Activated T-helper 2 cell treated with anti-CD3 and anti-CD28 coated beads, Interferon-gamma antibody, Interleukin-2, Interleukin-4, amounts not matched to agents 10 μg/mL and 5 μg/mL and 100 μg/mL, durations not matched to agents 14 hours and 24 hours and 36 hours (primary cell): ENCODE results near the gene ZNF277. TPM values are rescaled to one million over a fixed set of nuclear protein-coding genes. Genes with fewer than 3 reads are reported as not detected.

Experiments used
- DNase-seq: peaks from one replicate; pipeline ENCODE4 v3.0.0; 2021; ENCODE audit warnings: low spot score
- H3K27ac Mint-ChIP-seq: one replicate; pipeline ENCODE4 v1.8.0; 2021; ENCODE audit warnings: mixed read lengths
- H3K27me3 Mint-ChIP-seq: one replicate; pipeline ENCODE4 v1.8.0; 2021; ENCODE audit warnings: low read depth, mixed read lengths
- H3K36me3 Mint-ChIP-seq: one replicate; pipeline ENCODE4 v1.8.0; 2021; ENCODE audit warnings: low read depth, mixed read lengths
- H3K4me1 Mint-ChIP-seq: one replicate; pipeline ENCODE4 v1.8.0; 2021; ENCODE audit warnings: low read depth, mixed read lengths
- H3K4me3 Mint-ChIP-seq: one replicate; pipeline ENCODE4 v1.8.0; 2021; ENCODE audit warnings: low read depth, mild to moderate bottlenecking, moderate library complexity, mixed read lengths
- H3K9me3 Mint-ChIP-seq: one replicate; pipeline ENCODE4 v1.8.0; 2021; ENCODE audit warnings: mixed read lengths
- intact Hi-C: fragments of 100-400 bp; cut with micrococcal nuclease; formaldehyde crosslinking; loops from one replicate; pipeline ENCODE4 v1.15.1; 2023
- total RNA-seq: library from RNA; stranded (reverse); gene quantifications from 2 replicates; pipeline ENCODE4 v1.2.3, GENCODE V29; 2022

The ZNF277 gene
- total RNA-seq, 1 donor from 2014 or later, result 11.6 TPM

DNA sequence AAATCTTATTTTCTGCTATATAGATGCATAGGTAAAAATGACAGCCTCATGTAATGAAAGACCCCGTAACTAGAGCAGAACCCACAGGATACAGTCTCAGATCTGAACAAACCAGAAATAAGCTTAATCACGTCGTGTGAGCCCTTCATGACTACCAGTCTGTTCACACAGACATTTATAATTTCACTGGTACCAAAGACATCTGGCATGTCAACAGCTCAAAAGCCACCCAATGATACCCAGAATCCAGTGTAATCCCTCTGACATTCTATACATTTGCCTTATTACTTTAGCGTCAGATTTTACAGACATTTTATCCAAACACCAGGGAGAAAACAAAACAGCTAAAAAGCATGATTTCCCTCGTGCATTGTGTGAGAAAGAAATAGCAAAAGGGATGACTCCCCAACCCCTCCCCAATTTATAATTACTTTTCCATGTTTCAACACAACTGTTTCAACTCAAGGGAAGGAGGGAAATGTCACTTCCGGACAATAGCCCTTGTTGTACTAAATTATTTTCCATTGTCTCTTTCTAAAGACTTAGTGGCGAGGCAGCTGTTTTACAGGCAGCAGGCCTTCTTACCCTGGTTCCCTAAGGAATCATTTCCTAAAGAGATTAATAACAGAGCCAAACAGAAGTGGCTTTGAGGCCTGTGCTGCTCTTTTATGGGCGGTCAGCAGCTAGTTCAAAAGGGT, 33.5 kb upstream of the ZNF277 start:
- Mint-ChIP-seq H3K27me3 (peaks cover 21% of the 10 kb centered on the region), H3K9me3 (no peaks in the 10 kb centered on the region), H3K36me3 (no peaks in the 10 kb centered on the region), H3K4me1 (no peaks in the 10 kb centered on the region), H3K4me3 (no peak overlapping the region), H3K27ac (no peak overlapping the region)
- no peak for DNase-seq
- intact Hi-C loops, result no loop called here

DNA sequence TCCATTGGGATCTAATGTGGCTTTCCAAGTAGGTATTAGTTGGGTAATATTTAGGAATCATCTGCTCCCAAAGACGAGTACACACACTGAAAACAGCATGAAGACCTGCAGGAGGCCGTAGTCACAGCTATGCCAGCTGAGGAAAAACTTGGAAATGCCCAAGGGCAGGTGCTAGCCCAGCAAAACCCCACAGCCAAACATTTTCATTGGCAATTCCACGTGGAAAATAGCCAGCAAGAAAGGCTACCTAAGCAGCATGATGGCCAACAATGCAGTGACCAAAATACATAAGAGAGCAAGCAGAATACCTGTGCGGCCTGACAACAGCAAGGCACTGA, 33.0 kb upstream of the ZNF277 start:
- Mint-ChIP-seq H3K9me3 (no peaks in the 10 kb centered on the region), H3K27ac (no peak overlapping the region), H3K27me3 (peaks cover 20% of the 10 kb centered on the region), H3K4me1 (no peaks in the 10 kb centered on the region), H3K4me3 (no peak overlapping the region), H3K36me3 (no peaks in the 10 kb centered on the region)
- DNase-seq, result no peak
- intact Hi-C loops, result no loop called here

DNA sequence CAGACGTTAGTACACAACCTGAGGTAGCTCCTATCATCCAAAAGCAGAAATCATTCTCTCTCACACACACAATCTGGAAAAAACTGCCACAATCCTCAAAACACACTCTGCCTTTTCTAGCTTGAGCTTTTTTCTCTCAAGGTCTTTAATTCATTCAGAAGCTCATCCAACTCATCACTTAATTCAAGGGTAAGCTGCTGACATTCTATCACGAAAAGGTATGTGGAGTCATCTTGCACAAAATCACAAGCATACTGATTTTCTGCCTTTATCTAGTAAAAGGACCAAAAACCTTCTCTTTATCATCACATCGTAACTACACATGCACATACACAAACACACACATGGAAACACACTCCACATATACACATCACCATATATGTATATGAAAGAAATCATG, 32.3 kb upstream of the ZNF277 start:
- no peak for DNase-seq
- Mint-ChIP-seq H3K36me3 (no peaks in the 10 kb centered on the region), H3K27me3 (peaks cover 18% of the 10 kb centered on the region), H3K4me3 (no peak overlapping the region), H3K9me3 (no peaks in the 10 kb centered on the region), H3K27ac (no peak overlapping the region), H3K4me1 (no peaks in the 10 kb centered on the region)
- intact Hi-C loops, result no loop called here

DNA sequence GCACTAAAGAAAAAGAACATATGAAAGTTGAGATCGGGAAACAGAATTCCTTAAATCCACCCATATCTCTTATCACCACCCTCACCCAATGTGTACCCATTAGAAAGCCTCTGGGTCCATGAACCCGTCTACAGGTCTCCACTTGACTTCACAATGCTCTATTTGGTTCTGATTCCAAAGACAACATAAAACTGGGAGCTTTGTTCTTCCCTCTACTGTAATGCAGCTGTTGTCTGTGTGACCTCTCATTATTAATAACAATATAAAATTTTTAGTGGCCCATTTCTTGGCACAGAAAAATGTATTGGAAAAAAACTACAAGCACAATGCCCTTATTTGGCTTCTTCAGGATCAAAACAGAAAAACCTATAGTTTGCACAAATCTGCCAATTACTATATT, 30.3 kb upstream of the ZNF277 start:
- Mint-ChIP-seq H3K36me3 (no peaks in the 10 kb centered on the region), H3K4me3 (no peak overlapping the region), H3K9me3 (no peaks in the 10 kb centered on the region), H3K4me1 (no peaks in the 10 kb centered on the region), H3K27me3 (peaks cover 19% of the 10 kb centered on the region), H3K27ac (no peak overlapping the region)
- no peak for DNase-seq
- intact Hi-C loops, result no loop called here

DNA sequence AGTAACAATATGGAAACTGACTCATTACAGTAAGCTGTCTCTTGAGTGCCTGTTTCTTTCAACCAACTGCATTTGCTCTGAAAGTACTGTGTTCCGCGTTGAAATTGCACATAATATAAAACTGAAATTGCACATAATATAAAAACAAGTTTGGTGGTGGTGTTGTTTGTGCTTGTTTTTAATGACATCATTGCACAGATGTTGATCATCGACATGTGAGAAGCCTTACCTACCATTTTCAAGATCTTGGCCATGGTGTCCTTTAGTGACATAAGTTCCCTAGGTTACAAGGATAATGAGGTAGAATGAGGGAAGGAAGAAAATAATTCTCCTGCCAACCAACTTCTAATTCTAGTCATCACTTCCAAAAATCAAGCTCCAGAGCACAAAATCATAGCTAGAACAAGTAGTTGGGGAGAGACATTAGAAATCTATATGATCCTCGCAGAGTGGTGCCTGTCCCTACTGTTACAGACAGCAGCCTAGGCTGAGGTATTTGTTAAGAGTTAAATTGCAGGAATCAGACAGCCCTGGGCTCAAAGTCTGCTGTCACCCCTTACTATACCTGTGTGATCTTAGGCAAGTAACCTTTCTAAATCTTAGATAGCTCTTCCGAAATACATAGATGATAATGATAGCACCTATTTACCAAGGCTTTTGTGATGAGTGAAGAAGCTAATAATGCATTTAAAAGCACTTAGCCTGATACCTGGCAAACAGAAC, 29.6 kb upstream of the ZNF277 start:
- intact Hi-C loops, result no loop called here
- Mint-ChIP-seq H3K4me3 (no peak overlapping the region), H3K27ac (no peak overlapping the region), H3K9me3 (no peaks in the 10 kb centered on the region), H3K27me3 (peaks cover 19% of the 10 kb centered on the region), H3K36me3 (no peaks in the 10 kb centered on the region), H3K4me1 (no peaks in the 10 kb centered on the region)
- no peak for DNase-seq

DNA sequence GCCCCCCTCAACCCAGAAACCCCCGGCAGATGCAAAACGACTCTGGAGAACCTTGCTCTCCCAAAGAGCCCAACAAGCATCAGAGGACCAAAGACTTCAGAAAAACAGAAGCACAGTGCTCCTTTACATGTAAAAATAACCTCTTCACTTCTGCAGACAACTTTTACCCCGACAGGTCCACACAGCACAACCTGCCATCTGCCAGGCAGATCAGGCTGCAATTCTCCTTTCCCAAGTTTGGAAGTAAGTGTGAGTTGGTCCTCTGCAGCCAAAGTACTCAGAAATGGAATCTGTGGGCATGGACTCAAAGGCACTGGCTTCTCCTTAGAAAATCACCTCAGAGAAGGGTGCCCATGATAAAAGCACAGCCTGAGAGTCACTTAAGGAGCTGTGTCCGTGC, 26.3 kb upstream of the ZNF277 start:
- no peak overlapping the region for H3K4me3 Mint-ChIP-seq
- H3K27me3 Mint-ChIP-seq, result peaks cover 21% of the 10 kb centered on the region
- H3K9me3 Mint-ChIP-seq, result no peaks in the 10 kb centered on the region
- no peaks in the 10 kb centered on the region for H3K4me1 Mint-ChIP-seq
- intact Hi-C loops, result no loop called here
- no peaks in the 10 kb centered on the region for H3K36me3 Mint-ChIP-seq
- no peak overlapping the region for H3K27ac Mint-ChIP-seq
- no peak for DNase-seq

DNA sequence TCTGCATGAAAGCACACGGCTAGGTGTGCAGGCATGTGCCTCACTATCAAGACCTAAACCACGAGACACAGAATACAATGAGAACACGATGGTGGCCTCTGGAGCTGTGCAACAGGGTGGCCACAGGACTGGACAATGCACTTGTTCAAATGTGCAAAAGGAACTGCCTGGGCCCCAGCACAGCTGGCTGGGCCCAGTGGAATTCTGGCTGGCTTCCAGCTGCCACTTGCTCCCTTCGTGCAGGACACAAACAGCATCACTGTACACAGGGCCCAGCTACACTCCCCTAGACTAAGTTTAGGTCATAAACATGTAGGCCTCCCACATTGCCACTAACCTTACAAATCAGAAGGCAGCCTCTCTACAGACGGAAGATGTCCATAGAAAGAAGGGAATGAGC, 23.7 kb upstream of the ZNF277 start:
- H3K4me1 Mint-ChIP-seq, result no peaks in the 10 kb centered on the region
- H3K27ac Mint-ChIP-seq, result no peak overlapping the region
- DNase-seq, result no peak
- no peaks in the 10 kb centered on the region for H3K36me3 Mint-ChIP-seq
- peaks cover 14% of the 10 kb centered on the region for H3K27me3 Mint-ChIP-seq
- no peaks in the 10 kb centered on the region for H3K9me3 Mint-ChIP-seq
- intact Hi-C loops, result no loop called here
- H3K4me3 Mint-ChIP-seq, result no peak overlapping the region

DNA sequence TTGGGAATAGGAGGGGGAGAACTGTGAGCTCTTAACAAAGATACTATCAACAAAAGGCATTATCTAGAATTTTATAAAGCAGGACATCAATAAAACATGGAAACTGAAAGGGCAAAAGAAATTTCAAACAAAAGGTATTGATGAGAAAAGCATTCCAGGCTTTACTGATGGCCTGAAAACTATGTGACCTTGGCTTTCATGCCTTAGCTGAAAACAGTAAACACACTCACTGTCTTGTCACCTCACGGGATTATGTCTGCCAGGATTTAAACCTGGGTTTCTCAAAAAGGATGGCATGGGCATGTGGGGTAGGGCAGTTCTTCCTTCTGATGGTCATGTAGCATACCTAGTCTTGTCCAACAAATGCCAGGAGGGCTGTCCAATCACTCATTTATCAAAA, 23.2 kb upstream of the ZNF277 start:
- Mint-ChIP-seq H3K4me3 (no peak overlapping the region), H3K27ac (no peak overlapping the region), H3K27me3 (peaks cover 12% of the 10 kb centered on the region), H3K9me3 (no peaks in the 10 kb centered on the region), H3K4me1 (no peaks in the 10 kb centered on the region), H3K36me3 (no peaks in the 10 kb centered on the region)
- intact Hi-C loops, result no loop called here
- DNase-seq, result no peak

DNA sequence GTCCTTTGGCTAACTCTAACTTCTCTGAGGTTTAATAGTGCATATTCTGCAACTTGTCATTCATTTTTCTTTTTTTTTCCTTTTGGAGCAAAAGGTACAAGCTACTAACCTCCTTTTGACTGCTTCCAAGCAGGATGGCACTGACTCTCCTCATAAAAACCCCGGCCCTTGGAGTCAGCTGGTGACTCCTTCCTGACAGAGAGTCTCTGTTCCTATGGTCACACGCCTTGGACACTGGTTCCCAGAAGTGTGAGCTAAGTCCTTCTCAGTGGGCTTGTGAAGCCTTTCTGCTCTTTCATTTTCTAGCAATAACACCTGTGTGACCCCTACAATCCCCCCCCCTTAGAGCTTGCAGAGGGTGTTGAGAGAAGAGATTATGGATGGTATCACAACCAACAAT, 22.0 kb upstream of the ZNF277 start:
- intact Hi-C loops, result no loop called here
- no peak overlapping the region for H3K27ac Mint-ChIP-seq
- H3K27me3 Mint-ChIP-seq, result peaks cover 16% of the 10 kb centered on the region
- H3K4me1 Mint-ChIP-seq, result no peaks in the 10 kb centered on the region
- H3K36me3 Mint-ChIP-seq, result no peaks in the 10 kb centered on the region
- H3K4me3 Mint-ChIP-seq, result no peak overlapping the region
- no peaks in the 10 kb centered on the region for H3K9me3 Mint-ChIP-seq
- DNase-seq, result no peak

DNA sequence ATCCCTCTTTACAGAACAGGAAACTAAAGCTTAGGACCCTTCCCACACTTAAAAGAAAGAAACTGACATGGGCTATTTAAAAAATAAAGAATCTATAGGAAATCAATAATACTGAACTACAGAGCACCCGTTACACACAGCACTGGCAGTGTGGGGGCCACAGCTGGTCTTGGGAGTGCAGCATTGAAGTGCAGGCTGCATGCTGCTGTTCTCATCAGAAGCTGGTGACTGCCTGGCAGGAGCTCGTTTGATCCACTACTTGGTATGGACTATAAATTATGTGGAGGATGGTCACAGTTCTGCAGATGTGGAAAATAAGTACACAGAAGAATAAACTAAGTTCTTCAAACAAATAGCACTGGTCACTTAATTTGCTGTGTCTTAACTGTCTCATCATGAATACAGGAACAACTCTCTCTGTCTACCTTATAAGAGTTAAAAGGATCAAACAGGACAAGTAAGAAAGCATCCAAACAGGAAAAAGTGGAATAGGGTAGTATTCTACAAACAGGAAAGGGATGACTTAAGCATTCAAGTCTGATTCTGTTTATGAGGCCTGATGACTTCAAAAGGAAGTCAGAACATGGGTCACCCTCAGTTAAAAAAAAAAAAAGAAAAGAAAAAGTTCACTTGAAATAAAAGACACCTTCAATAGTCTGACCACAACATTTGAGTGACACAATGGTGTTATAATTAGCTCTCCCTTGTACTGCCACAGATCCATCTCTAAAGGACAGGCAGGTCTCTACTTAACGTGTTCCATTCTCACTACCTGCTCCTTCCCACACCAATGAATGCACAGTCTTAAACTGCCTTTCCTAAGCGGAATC, 21.3 kb upstream of the ZNF277 start:
- no peak for DNase-seq
- no peaks in the 10 kb centered on the region for H3K9me3 Mint-ChIP-seq
- intact Hi-C loops, result no loop called here
- H3K4me3 Mint-ChIP-seq, result no peak overlapping the region
- H3K4me1 Mint-ChIP-seq, result no peaks in the 10 kb centered on the region
- no peaks in the 10 kb centered on the region for H3K36me3 Mint-ChIP-seq
- H3K27ac Mint-ChIP-seq, result no peak overlapping the region
- H3K27me3 Mint-ChIP-seq, result peaks cover 18% of the 10 kb centered on the region

DNA sequence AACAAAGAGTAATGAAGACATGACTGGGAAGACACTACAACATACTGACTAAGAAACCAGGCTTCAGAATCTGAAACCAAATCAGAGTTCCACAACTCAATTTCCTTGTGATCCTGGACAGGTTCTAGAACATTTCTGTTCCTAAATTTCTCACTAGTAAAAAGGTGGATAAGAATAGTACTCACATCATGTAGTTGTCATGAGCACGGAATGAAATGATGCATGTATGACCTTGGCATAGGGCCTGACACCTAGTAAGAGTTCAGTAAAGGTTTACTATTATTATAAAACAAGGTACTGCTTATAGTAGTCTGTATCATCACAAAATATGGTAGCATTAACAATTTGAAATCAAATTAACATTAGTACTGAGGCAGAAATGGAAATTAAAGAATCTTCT, 20.2 kb upstream of the ZNF277 start:
- H3K4me3 Mint-ChIP-seq, result no peak overlapping the region
- H3K4me1 Mint-ChIP-seq, result no peaks in the 10 kb centered on the region
- no peak overlapping the region for H3K27ac Mint-ChIP-seq
- no peaks in the 10 kb centered on the region for H3K36me3 Mint-ChIP-seq
- H3K9me3 Mint-ChIP-seq, result no peaks in the 10 kb centered on the region
- no peak for DNase-seq
- intact Hi-C loops, result no loop called here
- H3K27me3 Mint-ChIP-seq, result peaks cover 15% of the 10 kb centered on the region

DNA sequence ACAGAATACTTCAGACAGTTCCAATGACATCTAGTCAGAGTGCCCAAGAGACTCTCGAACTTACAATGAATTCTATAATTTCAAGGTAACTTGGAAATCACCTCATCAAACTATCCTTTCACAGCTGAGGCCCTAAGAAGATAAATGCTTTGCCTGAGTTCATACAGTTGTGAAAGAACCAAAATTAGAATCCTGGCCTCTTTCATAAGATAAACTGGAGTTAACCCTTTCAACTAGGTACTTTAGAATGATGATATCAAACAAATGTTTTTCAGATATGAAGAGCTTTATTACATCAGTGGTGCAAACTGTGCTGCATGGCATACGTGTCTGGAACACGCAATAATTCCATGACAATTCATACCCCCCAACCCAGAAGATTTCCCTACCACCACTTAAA, 18.2 kb upstream of the ZNF277 start:
- intact Hi-C loops, result no loop called here
- Mint-ChIP-seq H3K27me3 (peaks cover 13% of the 10 kb centered on the region), H3K9me3 (no peaks in the 10 kb centered on the region), H3K4me1 (peaks cover 3% of the 10 kb centered on the region), H3K27ac (no peak overlapping the region), H3K36me3 (no peaks in the 10 kb centered on the region), H3K4me3 (no peak overlapping the region)
- DNase-seq, result no peak

DNA sequence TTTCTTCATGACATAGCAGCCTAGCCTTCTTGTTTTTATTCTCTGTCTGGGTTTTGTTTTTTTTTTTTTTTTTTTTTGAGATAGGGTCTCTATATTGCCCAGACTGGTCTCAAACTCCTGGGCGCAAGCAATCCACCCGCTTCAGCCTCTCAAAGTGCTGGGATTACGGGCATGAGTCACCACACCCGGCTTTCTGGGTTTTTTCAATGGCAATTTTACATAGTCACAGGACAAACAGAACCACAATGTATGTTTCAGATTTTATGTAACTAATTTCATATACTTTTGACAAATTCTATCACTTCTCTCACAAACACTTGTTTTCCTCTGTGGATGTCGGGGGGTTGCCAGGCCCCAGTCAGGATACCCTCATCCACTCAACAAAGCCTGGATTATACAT, 16.8 kb upstream of the ZNF277 start:
- intact Hi-C loops, result no loop called here
- H3K27ac Mint-ChIP-seq, result no peak overlapping the region
- no peak overlapping the region for H3K4me3 Mint-ChIP-seq
- H3K27me3 Mint-ChIP-seq, result peaks cover 20% of the 10 kb centered on the region
- no peaks in the 10 kb centered on the region for H3K9me3 Mint-ChIP-seq
- peaks cover 3% of the 10 kb centered on the region for H3K4me1 Mint-ChIP-seq
- no peaks in the 10 kb centered on the region for H3K36me3 Mint-ChIP-seq
- no peak for DNase-seq
